Activated B cell treated with CpG ODN at 0.5 μM for 24 hours (primary cell): ENCODE measurements around the gene KBTBD3. TPM values are rescaled to one million over a fixed set of nuclear protein-coding genes. Genes with fewer than 3 reads are reported as not detected.

Experiments
- ATAC-seq: fragments of 200-7000 bp; cut with Tn5 transposase; one replicate; pipeline ENCODE4 v1.10.0; 2021; ENCODE audit warnings: low read depth, mild to moderate bottlenecking, moderate library complexity
- CTCF ChIA-PET: fragments of 350-600 bp; sonication (Branson Sonifier 250); formaldehyde crosslinking; loops from one replicate; lab custom pipeline; 2021; ENCODE audit warnings: antibody characterized with exemption; lab: Charles Lee
- POLR2A ChIA-PET: fragments of 350-600 bp; sonication (Branson Sonifier 250); formaldehyde crosslinking; loops from one replicate; lab custom pipeline; 2021; ENCODE audit warnings: antibody characterized with exemption; lab: Charles Lee
- DNase-seq: peaks from one replicate; pipeline ENCODE4 v3.0.0; 2022
- H3K27ac Mint-ChIP-seq: one replicate; pipeline ENCODE4 v1.8.0; 2020; ENCODE audit warnings: mixed read lengths
- H3K27me3 Mint-ChIP-seq: one replicate; pipeline ENCODE4 v1.8.0; 2021; ENCODE audit warnings: mixed read lengths
- H3K36me3 Mint-ChIP-seq: one replicate; pipeline ENCODE4 v1.8.0; 2021; ENCODE audit warnings: low read depth, mixed read lengths
- H3K4me1 Mint-ChIP-seq: one replicate; pipeline ENCODE4 v1.8.0; 2021; ENCODE audit warnings: mixed read lengths
- H3K4me3 Mint-ChIP-seq: one replicate; pipeline ENCODE4 v1.8.0; 2020; ENCODE audit warnings: mild to moderate bottlenecking, mixed read lengths
- H3K9me3 Mint-ChIP-seq: one replicate; pipeline ENCODE4 v1.8.0; 2020; ENCODE audit warnings: mixed read lengths
- CTCF ChIP-seq: fragments of 200-600 bp; IDR thresholded peaks from one replicate; pipeline ENCODE4 v1.8.0; 2022; ENCODE audit warnings: antibody characterized with exemption, mild to moderate bottlenecking
- intact Hi-C: fragments of 100-400 bp; cut with micrococcal nuclease; formaldehyde crosslinking; loops from one replicate; pipeline ENCODE4 v1.15.1; 2024
- total RNA-seq: library from RNA; stranded (reverse); gene quantifications from 2 replicates; pipeline ENCODE4 v1.2.3, GENCODE V29; 2022

KBTBD3 gene
- total RNA-seq = 6.5 and 7.7 TPM in 2 replicates

GRCh38 chr11:106076919-106077608, at the start of gene KBTBD3:
Gene KBTBD3, minus strand, starts transcription at chr11:106077347. Its CDS starts 18,250 bp downstream, at chr11:106059097.
- POLR2A ChIA-PET = interaction anchor here (0.6 to 2.2 kb wide), 8 partner anchors 10 to 1932 kb away, joined by 3 to 13 read pairs (median 3); partner anchors contain the start of genes CUL5 and MSANTD4

GRCh38 chr11:106121570-106122320, 44.6 kb upstream of the KBTBD3 start:
- H3K36me3 Mint-ChIP-seq = no peaks in the 10 kb centered on the region
- no peak overlapping the region for H3K27ac Mint-ChIP-seq

More at GRCh38 chr11:106076919-106077608, at the start of gene KBTBD3:
- Mint-ChIP-seq H3K27me3 (no peaks in the 10 kb centered on the region), H3K4me3 (peak within 1 kb of the TSS; percentile 99), H3K36me3 (peaks cover 36% of the 10 kb centered on the region), H3K9me3 (no peaks in the 10 kb centered on the region), H3K4me1 (peaks cover 42% of the 10 kb centered on the region), H3K27ac (peak within 1 kb of the TSS; percentile 98)
- CTCF ChIA-PET = interaction anchor here (0.7 kb wide), 1 partner anchor 9 kb away, joined by 4 read pairs; no protein-coding TSS in a partner anchor
- intact Hi-C loops = loop anchor here (1.0 to 10.0 kb wide), 8 partner anchors 11 to 1851 kb away; partner anchors contain the start of genes ALKBH8, CARD16, CWF19L2 and MSANTD4
- DNase-seq (peak; percentile 91), ATAC-seq (peak; percentile 90)
- TF ChIP-seq CTCF = no peak

GRCh38 chr11:106105986-106106385, 28.8 kb upstream of the KBTBD3 start:
- Mint-ChIP-seq H3K36me3 (no peaks in the 10 kb centered on the region), H3K4me3 (no peak overlapping the region), H3K4me1 (no peaks in the 10 kb centered on the region), H3K9me3 (peaks cover 2% of the 10 kb centered on the region), H3K27ac (no peak overlapping the region), H3K27me3 (no peaks in the 10 kb centered on the region)
- ChIA-PET CTCF (no interaction called here), POLR2A (no interaction called here)
- intact Hi-C loops = no loop called here
- TF ChIP-seq CTCF = no peak
- no peak for DNase-seq
- ATAC-seq = no peak

More at GRCh38 chr11:106121570-106122320, 44.6 kb upstream of the KBTBD3 start:
- intact Hi-C loops = no loop called here
- no peaks in the 10 kb centered on the region for H3K9me3 Mint-ChIP-seq
- H3K4me1 Mint-ChIP-seq = no peaks in the 10 kb centered on the region
- H3K27me3 Mint-ChIP-seq = peaks cover 7% of the 10 kb centered on the region
- CTCF ChIA-PET = no interaction called here
- TF ChIP-seq CTCF = no peak
- POLR2A ChIA-PET = no interaction called here
- DNase-seq (no peak), ATAC-seq (no peak)
- H3K4me3 Mint-ChIP-seq = no peak overlapping the region

- ATAC-seq (no peak), DNase-seq (no peak)
- Mint-ChIP-seq H3K27ac (no peak overlapping the region), H3K9me3 (peaks cover 2% of the 10 kb centered on the region), H3K36me3 (peaks cover 21% of the 10 kb centered on the region), H3K4me1 (no peaks in the 10 kb centered on the region), H3K4me3 (no peak overlapping the region), H3K27me3 (no peaks in the 10 kb centered on the region)
- no peak for TF ChIP-seq CTCF
- ChIA-PET POLR2A (no interaction called here), CTCF (no interaction called here)
- intact Hi-C loops = no loop called here
Observed at GRCh38 chr11:106101819-106102218, 24.7 kb upstream of the KBTBD3 start.

- H3K4me3 Mint-ChIP-seq = no peak overlapping the region
- peaks cover 2% of the 10 kb centered on the region for H3K9me3 Mint-ChIP-seq
- peaks cover 26% of the 10 kb centered on the region for H3K36me3 Mint-ChIP-seq
- POLR2A ChIA-PET = no interaction called here
- intact Hi-C loops = no loop called here
- CTCF ChIA-PET = no interaction called here
- no peak overlapping the region for H3K27ac Mint-ChIP-seq
- no peak for DNase-seq
- no peaks in the 10 kb centered on the region for H3K4me1 Mint-ChIP-seq
- no peaks in the 10 kb centered on the region for H3K27me3 Mint-ChIP-seq
- ATAC-seq = no peak
- TF ChIP-seq CTCF = no peak
Observed at GRCh38 chr11:106101370-106101769, 24.2 kb upstream of the KBTBD3 start.
